Cerebellar nuclear complex (tissue), 1 donor: ENCODE data around the gene P4HA2.

Experiments used
- DNase-seq, 2 experiments: peaks; one replicate each; lab custom pipeline; 2025; lab: John Stamatoyannopoulos, UW

Gene P4HA2

GRCh38 chr5:132223861-132224260 lies 3.8 kb downstream of the P4HA2 start:
- DNase-seq = no peak

- DNase-seq = no peak
These were observed 5.0 kb downstream of the P4HA2 start for GRCh38 chr5:132222649-132223038.

GRCh38 chr5:132221781-132222648 lies 5.6 kb downstream of the P4HA2 start:
- no peak for DNase-seq

- DNase-seq = no peak
These were observed 7.2 kb downstream of the P4HA2 start for GRCh38 chr5:132220491-132220890.

- DNase-seq = no peak
These were observed 7.7 kb downstream of the P4HA2 start for GRCh38 chr5:132219981-132220380.

- DNase-seq = no peak
These were observed 8.2 kb downstream of the P4HA2 start for GRCh38 chr5:132219289-132219970.

GRCh38 chr5:132218321-132218720 lies 9.3 kb downstream of the P4HA2 start:
- DNase-seq = no peak

- DNase-seq = peak; percentile 38 to 80
These were observed 12.3 kb downstream of the P4HA2 start for GRCh38 chr5:132215329-132215728.

- no peak for DNase-seq
These were observed 13.2 kb downstream of the P4HA2 start for GRCh38 chr5:132214491-132214890.

GRCh38 chr5:132213666-132214065 lies 14.0 kb downstream of the P4HA2 start:
- DNase-seq = no peak

- no peak for DNase-seq
These were observed 15.9 kb downstream of the P4HA2 start for GRCh38 chr5:132211787-132212186.

- DNase-seq = no peak
These were observed 16.7 kb downstream of the P4HA2 start for GRCh38 chr5:132210944-132211343.

- DNase-seq = no peak
These were observed 17.6 kb downstream of the P4HA2 start for GRCh38 chr5:132209901-132210545.

- DNase-seq = no peak
These were observed 18.5 kb downstream of the P4HA2 start for GRCh38 chr5:132209131-132209530.

- no peak for DNase-seq
These were observed 19.9 kb downstream of the P4HA2 start for GRCh38 chr5:132207778-132208177.

GRCh38 chr5:132206782-132207181 lies 20.9 kb downstream of the P4HA2 start:
- DNase-seq = no peak

GRCh38 chr5:132205385-132206125 lies 22.1 kb downstream of the P4HA2 start:
- DNase-seq = no peak

- no peak for DNase-seq
These were observed 23.1 kb downstream of the P4HA2 start for GRCh38 chr5:132204371-132205135.

- no peak for DNase-seq
These were observed 23.7 kb downstream of the P4HA2 start for GRCh38 chr5:132203916-132204315.

- DNase-seq = no peak
These were observed 24.2 kb downstream of the P4HA2 start for GRCh38 chr5:132203464-132203818.

- DNase-seq = no peak
These were observed 24.8 kb downstream of the P4HA2 start for GRCh38 chr5:132202711-132203463.
